Neural cell (in vitro differentiated cells): ENCODE measurements around the gene PRSS53. TPM values are rescaled to one million over a fixed set of nuclear protein-coding genes. Genes with fewer than 3 reads are reported as not detected.
A peak's percentile ranks its signal among the peaks of the same experiment; 100 is the strongest.

Experiments
- H2AFZ ChIP-seq: fragments of 200-600, 300-800 bp; sonication (generic), shearing (Covaris generic); 2 replicates; pipeline ENCODE4 v1.6.0; 2014; ENCODE audit warnings: low read depth, mild to moderate bottlenecking, antibody characterized with exemption, low read length, moderate library complexity
- H3F3A ChIP-seq: fragments of 200-600 bp; shearing (Covaris generic); 2 replicates; pipeline ENCODE4 v1.6.1; 2016; ENCODE audit warnings: mild to moderate bottlenecking, moderate library complexity, mixed read lengths, antibody characterized with exemption, low read length; ENCODE audit not compliant: insufficient read depth, poor library complexity, severe bottlenecking
- H3K27ac ChIP-seq: fragments of 200-600, 300-800 bp; sonication (generic), shearing (Covaris generic); 2 replicates; pipeline ENCODE4 v1.5.1; 2014; ENCODE audit warnings: mild to moderate bottlenecking, low read length, moderate library complexity
- H3K27me3 ChIP-seq: fragments of 300-800, 200-600 bp; sonication (generic), shearing (Covaris generic); 2 replicates; pipeline ENCODE4 v1.6.0; 2014; ENCODE audit warnings: mild to moderate bottlenecking, low read depth, low read length, moderate library complexity; ENCODE audit not compliant: insufficient read depth
- H3K36me3 ChIP-seq: fragments of 300-800, 200-600 bp; sonication (generic), shearing (Covaris generic); 2 replicates; pipeline ENCODE4 v1.5.1; 2014; ENCODE audit warnings: mild to moderate bottlenecking, antibody characterized with exemption, low read length, moderate library complexity; ENCODE audit not compliant: insufficient read depth
- H3K4me2 ChIP-seq: fragments of 300-800, 200-600 bp; sonication (generic), shearing (Covaris generic); 2 replicates; pipeline ENCODE4 v1.6.0; 2014; ENCODE audit warnings: mild to moderate bottlenecking, low read length
- H3K4me3 ChIP-seq: fragments of 300-800, 200-600 bp; sonication (generic), shearing (Covaris generic); 2 replicates; pipeline ENCODE4 v1.5.1; 2014; ENCODE audit warnings: mild to moderate bottlenecking, low read length, moderate library complexity
- H3K79me2 ChIP-seq: fragments of 200-600 bp; shearing (Covaris generic); replicated peaks from 2 replicates; pipeline ENCODE4 v1.6.0; 2014; ENCODE audit warnings: mild to moderate bottlenecking, low read length, moderate library complexity; ENCODE audit not compliant: insufficient read depth
- H3K9ac ChIP-seq: fragments of 300-800, 200-600 bp; sonication (generic), shearing (Covaris generic); 2 replicates; pipeline ENCODE4 v1.6.1; 2016; ENCODE audit warnings: mild to moderate bottlenecking, low read length, mixed read lengths
- H3K9me2 ChIP-seq: fragments of 200-600 bp; shearing (Covaris generic); 2 replicates; pipeline ENCODE4 v1.6.1; 2016; ENCODE audit warnings: mild to moderate bottlenecking, low read length, mixed read lengths; ENCODE audit not compliant: insufficient read depth
- H3K9me3 ChIP-seq: fragments of 200-600, 300-800 bp; sonication (generic), shearing (Covaris generic); 2 replicates; pipeline ENCODE4 v1.6.1; 2016; ENCODE audit warnings: mild to moderate bottlenecking, mixed run types, low read length, moderate library complexity, mixed read lengths
- H4K20me1 ChIP-seq: fragments of 200-600 bp; shearing (Covaris generic); 2 replicates; pipeline ENCODE4 v1.6.1; 2016; ENCODE audit warnings: mild to moderate bottlenecking, mixed run types; ENCODE audit not compliant: insufficient read depth
- CTCF ChIP-seq: fragments of 450-650 bp; IDR thresholded peaks from 2 replicates; pipeline ENCODE4 v1.5.1; 2014; ENCODE audit warnings: antibody characterized with exemption, mild to moderate bottlenecking, moderate library complexity; ENCODE audit not compliant: poor library complexity, severe bottlenecking
- EP300 ChIP-seq: fragments of 450-650 bp; conservative IDR thresholded peaks from 2 replicates; pipeline ENCODE4 v1.6.1; 2014; ENCODE audit warnings: antibody characterized with exemption, mild to moderate bottlenecking, moderate library complexity; ENCODE audit not compliant: poor library complexity, severe bottlenecking
- EZH2 ChIP-seq: fragments of 200-600, 300-800 bp; shearing (Covaris generic), sonication (generic); IDR thresholded peaks from 2 replicates; pipeline ENCODE4 v1.6.1; 2014; ENCODE audit warnings: antibody characterized with exemption, low read length, borderline replicate concordance, mild to moderate bottlenecking; ENCODE audit not compliant: insufficient read depth, poor library complexity, severe bottlenecking
- MXI1 ChIP-seq: fragments of 450-650 bp; conservative IDR thresholded peaks from 2 replicates; pipeline ENCODE4 v1.6.1; 2014; ENCODE audit warnings: antibody characterized with exemption, mild to moderate bottlenecking; ENCODE audit not compliant: poor library complexity, severe bottlenecking
- POLR2AphosphoS5 ChIP-seq: IDR thresholded peaks from 2 replicates; pipeline ENCODE4 v1.6.1; 2012
- RAD21 ChIP-seq: fragments of 450-650 bp; conservative IDR thresholded peaks from 2 replicates; pipeline ENCODE4 v1.6.1; 2014; ENCODE audit warnings: antibody characterized with exemption, mild to moderate bottlenecking, moderate library complexity
- SMC3 ChIP-seq: fragments of 450-650 bp; conservative IDR thresholded peaks from 2 replicates; pipeline ENCODE4 v1.6.1; 2014; ENCODE audit warnings: antibody characterized with exemption, mild to moderate bottlenecking, moderate library complexity; ENCODE audit not compliant: poor library complexity
- TAF1 ChIP-seq: IDR thresholded peaks from 2 replicates; pipeline ENCODE4 v1.6.1; 2012; ENCODE audit warnings: low read depth
- polyA plus RNA-seq: library from polyadenylated mRNA; depleted of rRNA; stranded (reverse); fragments of >200 nt; gene quantifications from 2 replicates; pipeline ENCODE4 v1.2.3, GENCODE V29; 2014
- TF ChIP-seq, protein P1 (sequence below): IDR thresholded peaks from 2 replicates; pipeline ENCODE4 v1.6.1; 2012; ENCODE audit warnings: borderline replicate concordance

Gene PRSS53
- polyA plus RNA-seq, 1 donor from 2014 or later = 9.3 TPM

DNA sequence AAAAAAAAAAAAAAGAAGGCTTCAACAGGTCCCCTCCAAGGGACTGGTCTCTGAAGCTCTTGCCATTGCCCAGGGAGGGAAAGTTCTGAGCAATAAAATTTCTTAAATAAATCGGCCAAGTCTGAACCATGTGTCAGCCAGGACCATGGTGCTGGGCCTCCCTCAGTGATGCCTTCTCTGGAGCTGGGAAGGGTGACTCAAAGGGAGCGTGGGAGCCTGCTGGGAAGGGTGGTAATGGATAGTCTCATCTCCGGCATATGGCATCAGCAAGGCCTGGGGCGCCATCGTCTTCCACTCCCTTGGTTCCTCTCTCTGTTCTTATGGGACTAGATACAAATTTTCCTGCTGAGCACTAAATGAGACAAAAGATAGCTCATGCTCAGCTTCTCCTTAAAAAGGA is 3.6 kb upstream of the PRSS53 start:
- no peaks in the 10 kb centered on the region for H3K36me3 ChIP-seq
- H3K9ac ChIP-seq = peak overlapping the region; percentile 91
- no peaks in the 10 kb centered on the region for H3K27me3 ChIP-seq
- H3K4me2 ChIP-seq = no peak overlapping the region
- H2AFZ ChIP-seq = no peak overlapping the region
- H3K4me3 ChIP-seq = peak overlapping the region; percentile 99
- TF ChIP-seq SMC3 (no peak), CTCF (no peak), EZH2 (no peak), EP300 (no peak), RAD21 (no peak), POLR2AphosphoS5 (no peak), TAF1 (no peak), MXI1 (no peak)
- TF ChIP-seq, protein P1, sequence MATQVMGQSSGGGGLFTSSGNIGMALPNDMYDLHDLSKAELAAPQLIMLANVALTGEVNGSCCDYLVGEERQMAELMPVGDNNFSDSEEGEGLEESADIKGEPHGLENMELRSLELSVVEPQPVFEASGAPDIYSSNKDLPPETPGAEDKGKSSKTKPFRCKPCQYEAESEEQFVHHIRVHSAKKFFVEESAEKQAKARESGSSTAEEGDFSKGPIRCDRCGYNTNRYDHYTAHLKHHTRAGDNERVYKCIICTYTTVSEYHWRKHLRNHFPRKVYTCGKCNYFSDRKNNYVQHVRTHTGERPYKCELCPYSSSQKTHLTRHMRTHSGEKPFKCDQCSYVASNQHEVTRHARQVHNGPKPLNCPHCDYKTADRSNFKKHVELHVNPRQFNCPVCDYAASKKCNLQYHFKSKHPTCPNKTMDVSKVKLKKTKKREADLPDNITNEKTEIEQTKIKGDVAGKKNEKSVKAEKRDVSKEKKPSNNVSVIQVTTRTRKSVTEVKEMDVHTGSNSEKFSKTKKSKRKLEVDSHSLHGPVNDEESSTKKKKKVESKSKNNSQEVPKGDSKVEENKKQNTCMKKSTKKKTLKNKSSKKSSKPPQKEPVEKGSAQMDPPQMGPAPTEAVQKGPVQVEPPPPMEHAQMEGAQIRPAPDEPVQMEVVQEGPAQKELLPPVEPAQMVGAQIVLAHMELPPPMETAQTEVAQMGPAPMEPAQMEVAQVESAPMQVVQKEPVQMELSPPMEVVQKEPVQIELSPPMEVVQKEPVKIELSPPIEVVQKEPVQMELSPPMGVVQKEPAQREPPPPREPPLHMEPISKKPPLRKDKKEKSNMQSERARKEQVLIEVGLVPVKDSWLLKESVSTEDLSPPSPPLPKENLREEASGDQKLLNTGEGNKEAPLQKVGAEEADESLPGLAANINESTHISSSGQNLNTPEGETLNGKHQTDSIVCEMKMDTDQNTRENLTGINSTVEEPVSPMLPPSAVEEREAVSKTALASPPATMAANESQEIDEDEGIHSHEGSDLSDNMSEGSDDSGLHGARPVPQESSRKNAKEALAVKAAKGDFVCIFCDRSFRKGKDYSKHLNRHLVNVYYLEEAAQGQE = no peak
- peaks cover 11% of the 10 kb centered on the region for H3K79me2 ChIP-seq
- H3K27ac ChIP-seq = no peak overlapping the region
- H3F3A ChIP-seq = no peaks in the 10 kb centered on the region
- H3K9me3 ChIP-seq = no peaks in the 10 kb centered on the region
- no peaks in the 10 kb centered on the region for H3K9me2 ChIP-seq
- no peaks in the 10 kb centered on the region for H4K20me1 ChIP-seq

GRCh38 chr16:31090540-31090939 is 1.8 kb upstream of the PRSS53 start:
- no peak overlapping the region for H3K27ac ChIP-seq
- no peaks in the 10 kb centered on the region for H3K9me2 ChIP-seq
- no peaks in the 10 kb centered on the region for H4K20me1 ChIP-seq
- no peaks in the 10 kb centered on the region for H3K9me3 ChIP-seq
- H3K9ac ChIP-seq = no peak overlapping the region
- H3K36me3 ChIP-seq = no peaks in the 10 kb centered on the region
- no peaks in the 10 kb centered on the region for H3K27me3 ChIP-seq
- H2AFZ ChIP-seq = no peak overlapping the region
- no peak overlapping the region for H3K4me2 ChIP-seq
- TF ChIP-seq SMC3 = no peak
- peaks cover 11% of the 10 kb centered on the region for H3K79me2 ChIP-seq
- no peak overlapping the region for H3K4me3 ChIP-seq
- H3F3A ChIP-seq = no peaks in the 10 kb centered on the region

DNA sequence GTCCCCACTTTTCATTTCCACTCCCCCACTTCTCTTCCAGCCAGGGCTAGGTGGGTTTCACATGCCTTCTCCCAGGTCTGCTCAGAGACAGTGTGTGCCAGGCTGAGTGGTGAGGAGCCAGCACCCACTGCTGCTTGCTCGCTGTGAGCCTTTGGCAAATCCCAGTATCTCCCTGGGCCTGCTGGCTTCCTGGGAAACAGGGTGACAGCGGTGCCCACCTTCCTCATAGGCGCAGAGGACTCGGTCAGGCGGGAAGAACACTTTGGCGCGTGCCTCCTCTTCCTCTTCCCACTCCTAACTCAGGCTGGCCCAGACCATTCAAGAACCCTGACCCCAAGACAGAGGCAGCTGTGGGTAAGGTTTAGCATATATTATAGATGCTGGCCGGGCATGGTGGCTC is 456 bp upstream of the PRSS53 start:
- Histone ChIP-seq H3K36me3 (no peaks in the 10 kb centered on the region), H3K9me2 (no peaks in the 10 kb centered on the region), H3K27ac (no peak overlapping the region), H3K79me2 (peaks cover 11% of the 10 kb centered on the region), H3K27me3 (no peaks in the 10 kb centered on the region), H2AFZ (no peak overlapping the region), H3K4me2 (no peak overlapping the region), H3K4me3 (no peak overlapping the region), H4K20me1 (no peaks in the 10 kb centered on the region), H3K9me3 (no peaks in the 10 kb centered on the region), H3K9ac (no peak overlapping the region), H3F3A (no peaks in the 10 kb centered on the region)
- no peak for TF ChIP-seq EP300
- TF ChIP-seq, protein P1 = no peak
- TF ChIP-seq SMC3 = no peak
- no peak for TF ChIP-seq TAF1
- no peak for TF ChIP-seq POLR2AphosphoS5
- no peak for TF ChIP-seq CTCF
- no peak for TF ChIP-seq RAD21
- TF ChIP-seq MXI1 = no peak
- TF ChIP-seq EZH2 = no peak
